HUES6 (cell line): Measurements from ENCODE around the gene SASH1.

Source experiments
- H3K27ac ChIP-seq: 2 replicates; pipeline ENCODE4 v1.7.0; 2013; ENCODE audit warnings: low read depth, mild to moderate bottlenecking, low read length, inconsistent platforms
- H3K27me3 ChIP-seq: 2 replicates; pipeline ENCODE4 v1.6.1; 2013; ENCODE audit warnings: low read length; ENCODE audit not compliant: control insufficient read depth, insufficient read depth
- H3K36me3 ChIP-seq: 2 replicates; pipeline ENCODE4 v1.6.1; 2013; ENCODE audit warnings: low read length; ENCODE audit not compliant: control insufficient read depth, insufficient read depth
- H3K4me1 ChIP-seq: 2 replicates; pipeline ENCODE4 v1.6.1; 2013; ENCODE audit warnings: low read length; ENCODE audit not compliant: control insufficient read depth, insufficient read depth
- H3K4me3 ChIP-seq: 2 replicates; pipeline ENCODE4 v1.5.1; 2013; ENCODE audit warnings: low read depth, low read length
- H3K9ac ChIP-seq: one replicate; pipeline ENCODE4 v1.6.1; 2013; ENCODE audit warnings: mild to moderate bottlenecking, low read length
- H3K9me3 ChIP-seq: 2 replicates; pipeline ENCODE4 v1.6.1; 2013; ENCODE audit warnings: low read depth, low read length; ENCODE audit not compliant: control insufficient read depth, insufficient read depth

The SASH1 gene

DNA sequence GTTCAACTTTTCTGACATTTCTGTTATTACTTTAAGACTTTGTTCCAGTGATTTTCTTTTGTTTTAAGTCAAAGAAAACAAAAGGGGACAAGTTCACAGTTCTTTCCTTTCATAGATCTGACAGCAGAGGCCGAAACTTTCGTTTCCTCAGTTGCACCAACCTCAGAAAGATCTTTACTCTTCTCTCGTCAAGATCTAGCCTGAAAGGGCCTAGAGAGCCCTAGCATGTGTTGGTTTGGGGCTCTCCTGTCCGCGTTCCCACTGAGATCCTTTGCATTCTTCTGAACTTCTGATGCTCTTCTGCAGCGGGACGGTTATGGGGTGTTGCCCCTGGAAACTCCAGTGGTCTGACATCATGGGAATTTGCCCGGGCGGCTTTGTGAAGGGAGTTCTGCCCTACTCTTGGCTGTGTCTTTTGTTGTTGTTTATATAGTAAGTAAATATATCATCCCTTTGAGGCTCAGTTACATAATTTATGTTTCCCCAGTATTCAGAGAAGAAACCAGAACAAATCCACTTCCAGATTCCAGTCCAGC, 129.1 kb downstream of the SASH1 start:
- Histone ChIP-seq H3K9me3 (no peaks in the 10 kb centered on the region), H3K4me3 (no peak overlapping the region), H3K36me3 (peaks cover 18% of the 10 kb centered on the region), H3K27ac (no peak overlapping the region), H3K9ac (no peak overlapping the region), H3K27me3 (no peaks in the 10 kb centered on the region), H3K4me1 (peaks cover 33% of the 10 kb centered on the region)

- no peaks in the 10 kb centered on the region for H3K27me3 ChIP-seq
- H3K4me1 ChIP-seq: peaks cover 33% of the 10 kb centered on the region
- H3K9me3 ChIP-seq: no peaks in the 10 kb centered on the region
- H3K9ac ChIP-seq: peak overlapping the region; percentile 7
- peaks cover 18% of the 10 kb centered on the region for H3K36me3 ChIP-seq
- no peak overlapping the region for H3K4me3 ChIP-seq
- no peak overlapping the region for H3K27ac ChIP-seq
Observed at GRCh38 chr6:148472171-148473105, 129.8 kb downstream of the SASH1 start.

- Histone ChIP-seq H3K9me3 (no peaks in the 10 kb centered on the region), H3K36me3 (peaks cover 10% of the 10 kb centered on the region; the same call in 1 of the 2 replicates), H3K4me1 (no peaks in the 10 kb centered on the region), H3K4me3 (no peak overlapping the region), H3K27ac (no peak overlapping the region), H3K9ac (no peak overlapping the region), H3K27me3 (no peaks in the 10 kb centered on the region)
Observed at GRCh38 chr6:148479497-148479896, 136.9 kb downstream of the SASH1 start.

DNA sequence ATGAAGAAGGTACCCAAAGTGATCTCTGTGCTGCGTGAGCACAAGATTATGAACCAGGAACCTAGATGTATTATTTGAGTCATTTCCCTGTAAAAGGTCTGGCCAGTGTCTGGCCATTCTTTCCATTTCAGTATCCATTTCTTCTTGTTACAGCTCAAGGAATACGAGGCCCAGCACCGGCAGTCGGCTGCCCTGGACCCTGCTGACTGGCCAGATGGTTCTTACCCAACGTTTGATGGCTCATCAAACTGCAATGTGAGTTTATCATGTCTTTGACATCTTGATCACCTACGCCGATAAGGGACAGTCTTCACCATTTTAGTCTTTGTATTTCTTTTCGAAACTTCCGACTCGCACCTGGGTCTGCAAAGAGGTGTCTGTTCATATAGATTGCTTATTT, 144.8 kb downstream of the SASH1 start:
- Histone ChIP-seq H3K4me3 (no peak overlapping the region), H3K27me3 (no peaks in the 10 kb centered on the region), H3K9ac (no peak overlapping the region), H3K4me1 (no peaks in the 10 kb centered on the region), H3K9me3 (no peaks in the 10 kb centered on the region), H3K27ac (no peak overlapping the region), H3K36me3 (peaks cover 15% of the 10 kb centered on the region)

GRCh38 chr6:148491638-148492251, 149.1 kb downstream of the SASH1 start:
- Histone ChIP-seq H3K36me3 (peaks cover 15% of the 10 kb centered on the region), H3K4me1 (no peaks in the 10 kb centered on the region), H3K9me3 (no peaks in the 10 kb centered on the region), H3K27ac (no peak overlapping the region), H3K9ac (no peak overlapping the region), H3K27me3 (no peaks in the 10 kb centered on the region), H3K4me3 (no peak overlapping the region)

DNA sequence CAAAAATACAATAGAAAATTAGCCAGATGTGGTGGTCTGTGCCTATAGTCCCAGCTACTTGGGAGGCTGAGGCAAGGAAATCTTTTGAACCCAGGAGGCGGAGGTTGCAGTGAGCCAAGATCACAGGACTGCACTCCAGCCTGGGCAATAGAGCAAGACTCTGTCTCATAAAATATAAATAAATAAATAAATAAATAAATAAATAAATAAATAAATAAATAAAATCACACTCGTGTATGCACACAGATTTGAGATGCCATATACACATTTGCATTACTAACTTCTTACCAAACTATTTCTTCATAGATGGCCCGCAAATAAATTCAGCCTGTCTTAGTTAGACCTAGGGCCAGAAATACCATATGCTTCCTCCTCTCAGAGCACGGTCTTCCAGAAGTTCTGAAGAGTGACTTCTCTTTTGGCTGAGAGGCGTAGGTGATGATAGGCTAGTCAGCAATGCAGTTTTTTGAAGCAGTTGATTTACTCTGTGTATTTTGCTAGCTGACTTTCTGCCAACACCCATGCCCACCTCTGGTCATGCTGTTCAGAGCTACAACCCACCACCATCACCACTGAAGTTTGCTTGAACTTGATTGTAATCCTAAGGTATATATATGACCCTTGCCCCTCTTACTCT, 150.1 kb downstream of the SASH1 start:
- Histone ChIP-seq H3K27ac (no peak overlapping the region), H3K9me3 (no peaks in the 10 kb centered on the region), H3K4me3 (no peak overlapping the region), H3K36me3 (peaks cover 8% of the 10 kb centered on the region), H3K4me1 (no peaks in the 10 kb centered on the region), H3K9ac (no peak overlapping the region), H3K27me3 (no peaks in the 10 kb centered on the region)

- no peaks in the 10 kb centered on the region for H3K27me3 ChIP-seq
- H3K9me3 ChIP-seq: no peaks in the 10 kb centered on the region
- H3K4me3 ChIP-seq: no peak overlapping the region
- H3K4me1 ChIP-seq: no peaks in the 10 kb centered on the region
- peaks cover 1% of the 10 kb centered on the region; the same call in 1 of the 2 replicates for H3K36me3 ChIP-seq
- no peak overlapping the region for H3K9ac ChIP-seq
- no peak overlapping the region for H3K27ac ChIP-seq
Observed at GRCh38 chr6:148493424-148493823, 150.8 kb downstream of the SASH1 start.

DNA sequence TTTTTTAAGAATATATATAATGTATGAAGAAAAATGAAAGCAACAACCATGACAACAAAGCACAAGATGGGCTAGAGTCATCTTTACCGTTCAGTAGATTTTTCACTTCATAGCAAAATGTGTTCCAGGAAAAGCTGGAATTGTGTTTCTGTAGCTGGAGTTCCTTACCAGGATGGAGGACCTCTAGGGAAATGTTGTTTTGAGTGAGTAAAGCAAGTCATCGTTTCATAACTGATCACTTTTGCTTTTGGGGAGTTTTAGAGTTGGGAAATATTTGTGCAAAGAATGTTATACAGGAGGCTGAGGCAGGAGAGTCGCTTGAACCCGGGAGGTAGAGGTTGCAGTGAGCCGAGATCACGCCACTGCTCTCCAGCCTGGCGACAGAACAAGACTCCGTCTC, 151.6 kb downstream of the SASH1 start:
- H3K9me3 ChIP-seq: no peaks in the 10 kb centered on the region
- H3K4me3 ChIP-seq: no peak overlapping the region

GRCh38 chr6:148495029-148495428, 152.4 kb downstream of the SASH1 start:
- no peaks in the 10 kb centered on the region for H3K9me3 ChIP-seq
- no peaks in the 10 kb centered on the region for H3K36me3 ChIP-seq
- no peak overlapping the region for H3K9ac ChIP-seq
- H3K27me3 ChIP-seq: no peaks in the 10 kb centered on the region
- H3K4me1 ChIP-seq: no peaks in the 10 kb centered on the region
- H3K4me3 ChIP-seq: no peak overlapping the region
- H3K27ac ChIP-seq: no peak overlapping the region

More for the DNA sequence above, 151.6 kb downstream of the SASH1 start:
- H3K4me1 ChIP-seq: no peaks in the 10 kb centered on the region
- H3K27me3 ChIP-seq: no peaks in the 10 kb centered on the region
- no peak overlapping the region for H3K9ac ChIP-seq
- no peaks in the 10 kb centered on the region for H3K36me3 ChIP-seq
- H3K27ac ChIP-seq: no peak overlapping the region

GRCh38 chr6:148497257-148497656, 154.6 kb downstream of the SASH1 start:
- no peaks in the 10 kb centered on the region for H3K36me3 ChIP-seq
- H3K27ac ChIP-seq: no peak overlapping the region
- H3K4me1 ChIP-seq: peaks cover 9% of the 10 kb centered on the region; the same call in 1 of the 2 replicates
- H3K9me3 ChIP-seq: no peaks in the 10 kb centered on the region
- no peaks in the 10 kb centered on the region for H3K27me3 ChIP-seq
- H3K4me3 ChIP-seq: no peak overlapping the region
- no peak overlapping the region for H3K9ac ChIP-seq
